Stimulated activated CD4-positive, alpha-beta T cell treated with anti-CD3 and anti-CD28 coated beads, Interleukin-4, amount 100 ng/mL, for 1 hour (primary cell): Measurements from ENCODE around the gene ALOX12B.
A peak's percentile ranks its signal among the peaks of the same experiment; 100 is the strongest.
"Not testable (repeated sequence)": the region's sequence is repeated elsewhere in the genome, so short reads cannot be mapped to it uniquely, and the experiment has no call there.

Experiments
- DNase-seq: peaks from one replicate; pipeline ENCODE4 v3.0.0-alpha.2; 2020

ALOX12B gene

GRCh38 chr17:8041249-8041928 is 46.1 kb downstream of the ALOX12B start:
- DNase-seq, result peak; percentile 42

DNA sequence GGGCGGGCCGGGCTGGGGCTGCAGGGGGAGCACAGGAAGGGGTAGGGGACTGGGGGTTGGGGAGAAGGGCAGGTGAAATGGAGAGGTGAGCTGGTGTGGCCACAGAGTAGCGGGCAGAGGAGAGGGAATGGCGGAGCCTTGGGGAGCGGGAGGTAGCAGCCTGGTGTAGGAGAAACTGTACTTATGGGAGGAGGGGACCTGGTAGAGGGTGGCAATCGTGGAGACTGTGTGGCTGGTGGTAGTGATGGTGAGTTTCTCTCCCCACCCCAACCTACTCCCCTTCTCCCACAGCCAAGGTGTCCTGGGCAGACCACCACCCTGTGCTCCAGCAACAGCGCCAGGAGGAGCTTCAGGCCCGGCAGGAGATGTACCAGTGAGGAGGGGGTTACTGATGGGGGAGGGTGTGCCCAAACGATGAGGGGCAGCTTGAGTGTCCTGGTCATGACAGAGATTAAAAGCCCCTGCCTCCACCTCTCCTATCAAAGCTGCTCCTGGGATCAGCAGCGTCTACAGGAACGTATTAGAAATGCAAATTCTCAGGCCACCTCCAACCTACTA is 47.8 kb downstream of the ALOX12B start:
- no peak for DNase-seq

DNA sequence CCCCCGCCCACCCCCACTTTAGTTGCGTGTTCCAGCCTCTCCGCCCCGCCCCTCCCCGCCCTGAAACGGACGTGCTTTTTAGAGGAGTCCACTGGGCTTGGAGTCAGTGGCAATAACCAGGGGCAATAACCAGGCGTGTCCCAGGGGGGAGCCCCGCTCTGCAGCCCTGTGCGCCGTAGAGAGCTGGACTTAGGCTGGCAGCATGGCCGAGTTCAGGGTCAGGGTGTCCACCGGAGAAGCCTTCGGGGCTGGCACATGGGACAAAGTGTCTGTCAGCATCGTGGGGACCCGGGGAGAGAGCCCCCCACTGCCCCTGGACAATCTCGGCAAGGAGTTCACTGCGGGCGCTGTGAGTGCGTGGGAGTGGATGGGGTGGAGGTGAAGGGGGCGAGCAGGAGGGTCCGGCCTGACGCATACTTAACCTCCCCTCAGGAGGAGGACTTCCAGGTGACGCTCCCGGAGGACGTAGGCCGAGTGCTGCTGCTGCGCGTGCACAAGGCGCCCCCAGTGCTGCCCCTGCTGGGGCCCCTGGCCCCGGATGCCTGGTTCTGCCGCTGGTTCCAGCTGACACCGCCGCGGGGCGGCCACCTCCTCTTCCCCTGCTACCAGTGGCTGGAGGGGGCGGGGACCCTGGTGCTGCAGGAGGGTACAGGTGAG is 48.4 kb downstream of the ALOX12B start, which contains the start of gene ALOX15B:
TSS of gene ALOX15B (plus strand) at position 106 of the 657 bp plus-strand sequence. CDS start at position 203, 97 bp downstream.
- DNase-seq, result no peak

DNA sequence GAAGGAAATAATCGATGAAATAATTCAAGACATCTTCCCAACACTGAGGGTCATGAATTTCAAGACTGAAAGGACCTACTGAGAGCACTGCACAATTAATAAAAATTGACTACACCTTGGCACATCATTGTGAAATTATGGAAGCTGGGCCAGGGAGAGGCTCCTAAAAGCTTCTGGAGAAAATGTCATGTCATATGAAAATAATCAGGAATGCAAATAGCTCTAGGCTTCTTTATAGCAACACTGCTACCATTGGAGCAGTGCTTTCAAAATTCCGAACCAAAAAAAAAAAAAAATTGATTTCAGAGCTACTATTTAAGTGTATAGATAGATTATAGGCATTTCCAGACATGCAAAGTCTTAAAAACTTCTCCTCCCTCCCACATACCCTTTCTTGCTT is 55.1 kb downstream of the ALOX12B start:
- no peak for DNase-seq

- DNase-seq, result no peak
Observed at GRCh38 chr17:8031950-8032349, 55.6 kb downstream of the ALOX12B start.

- DNase-seq, result no peak
Observed at GRCh38 chr17:8031261-8031661, 56.3 kb downstream of the ALOX12B start.

GRCh38 chr17:8029121-8029520 is 58.4 kb downstream of the ALOX12B start:
- no peak for DNase-seq

- no peak for DNase-seq
Observed at GRCh38 chr17:8025176-8025911, 62.2 kb downstream of the ALOX12B start.

GRCh38 chr17:8024161-8024560 is 63.4 kb downstream of the ALOX12B start:
- DNase-seq, result not testable (repeated sequence)
